Measurements from ENCODE around the gene CHL1.
A peak's percentile ranks its signal among the peaks of the same experiment; 100 is the strongest.

The CHL1 gene

GRCh38 chr3:184976-185375 lies 11.6 kb upstream of the CHL1 start:
- no peak overlapping the region for H3K4me3 ChIP-seq (ENCODE audit: low read length)
- no peak for DNase-seq (ENCODE audit: low read depth)
- TF ChIP-seq CTCF (IDR thresholded peaks at IDR 0.05; ENCODE audit: insufficient read depth, low read depth, low read length, missing control alignments), result no peak

GRCh38 chr3:192215-192929 lies 4.2 kb upstream of the CHL1 start:
- no peak overlapping the region for H3K4me3 ChIP-seq (ENCODE audit: low read length)
- no peak for TF ChIP-seq CTCF (IDR thresholded peaks at IDR 0.05; ENCODE audit: insufficient read depth, low read depth, low read length, missing control alignments)
- DNase-seq (ENCODE audit: low read depth), result no peak

GRCh38 chr3:194001-194400 lies 2.6 kb upstream of the CHL1 start:
- no peak overlapping the region for H3K4me3 ChIP-seq (ENCODE audit: low read length)
- no peak for DNase-seq (ENCODE audit: low read depth)
- TF ChIP-seq CTCF (IDR thresholded peaks at IDR 0.05; ENCODE audit: insufficient read depth, low read depth, low read length, missing control alignments), result no peak

- H3K4me3 ChIP-seq (ENCODE audit: low read length), result no peak overlapping the region
- TF ChIP-seq CTCF (IDR thresholded peaks at IDR 0.05; ENCODE audit: insufficient read depth, low read depth, low read length, missing control alignments), result no peak
- no peak for DNase-seq (ENCODE audit: low read depth)
These were observed 2.1 kb upstream of the CHL1 start for GRCh38 chr3:194421-194820.

GRCh38 chr3:195666-196065 lies 897 bp upstream of the CHL1 start:
- H3K4me3 ChIP-seq (ENCODE audit: low read length), result no peak overlapping the region
- TF ChIP-seq CTCF (IDR thresholded peaks at IDR 0.05; ENCODE audit: insufficient read depth, low read depth, low read length, missing control alignments), result no peak
- no peak for DNase-seq (ENCODE audit: low read depth)

- peak overlapping the region; percentile 40 for H3K4me3 ChIP-seq (ENCODE audit: low read length)
- no peak for TF ChIP-seq CTCF (IDR thresholded peaks at IDR 0.05; ENCODE audit: insufficient read depth, low read depth, low read length, missing control alignments)
- no peak for DNase-seq (ENCODE audit: low read depth)
These were observed 725 bp downstream of the CHL1 start for GRCh38 chr3:197149-197827.

Measured in epithelial cell of esophagus (primary cell).